ENCODE results near the gene DENND1B.

DNA sequence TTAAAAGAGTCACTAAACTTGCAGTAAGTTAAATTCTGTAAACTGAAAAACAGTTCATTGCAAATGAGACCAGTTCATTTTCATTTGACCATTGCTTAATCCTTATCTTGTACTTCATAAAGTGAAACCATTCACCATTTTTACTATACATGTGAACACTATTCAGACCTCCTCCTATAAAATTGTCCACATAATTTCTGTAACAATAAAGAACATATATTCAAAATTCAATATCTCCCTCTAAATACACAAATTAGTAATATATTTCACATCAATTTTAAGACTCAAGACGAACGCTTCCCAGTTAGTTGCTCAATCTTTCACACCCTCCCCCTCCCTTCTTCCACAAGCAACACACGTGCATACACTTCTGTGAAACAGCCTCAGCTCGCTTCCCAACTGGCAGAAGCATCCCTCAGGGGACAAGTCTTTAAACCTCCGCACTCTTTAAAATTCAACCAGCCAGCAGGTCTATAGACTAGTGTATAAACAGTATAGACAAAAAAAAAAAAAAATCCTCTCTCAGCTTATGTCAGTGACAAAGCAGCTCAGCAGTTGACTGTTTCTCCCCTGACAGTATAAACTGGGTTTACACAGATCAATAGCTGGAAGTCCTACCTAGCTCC is 99.6 kb downstream of the DENND1B start:
- TF ChIP-seq EZH2 (IDR thresholded peaks at IDR 0.05; ENCODE audit: low read depth): no peak
- TF ChIP-seq, protein P1, sequence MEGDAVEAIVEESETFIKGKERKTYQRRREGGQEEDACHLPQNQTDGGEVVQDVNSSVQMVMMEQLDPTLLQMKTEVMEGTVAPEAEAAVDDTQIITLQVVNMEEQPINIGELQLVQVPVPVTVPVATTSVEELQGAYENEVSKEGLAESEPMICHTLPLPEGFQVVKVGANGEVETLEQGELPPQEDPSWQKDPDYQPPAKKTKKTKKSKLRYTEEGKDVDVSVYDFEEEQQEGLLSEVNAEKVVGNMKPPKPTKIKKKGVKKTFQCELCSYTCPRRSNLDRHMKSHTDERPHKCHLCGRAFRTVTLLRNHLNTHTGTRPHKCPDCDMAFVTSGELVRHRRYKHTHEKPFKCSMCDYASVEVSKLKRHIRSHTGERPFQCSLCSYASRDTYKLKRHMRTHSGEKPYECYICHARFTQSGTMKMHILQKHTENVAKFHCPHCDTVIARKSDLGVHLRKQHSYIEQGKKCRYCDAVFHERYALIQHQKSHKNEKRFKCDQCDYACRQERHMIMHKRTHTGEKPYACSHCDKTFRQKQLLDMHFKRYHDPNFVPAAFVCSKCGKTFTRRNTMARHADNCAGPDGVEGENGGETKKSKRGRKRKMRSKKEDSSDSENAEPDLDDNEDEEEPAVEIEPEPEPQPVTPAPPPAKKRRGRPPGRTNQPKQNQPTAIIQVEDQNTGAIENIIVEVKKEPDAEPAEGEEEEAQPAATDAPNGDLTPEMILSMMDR (conservative IDR thresholded peaks at IDR 0.05): no peak
